NT2/D1 (cell line): ENCODE data around the gene HUS1.
"Not testable (repeated sequence)": the region's sequence is repeated elsewhere in the genome, so short reads cannot be mapped to it uniquely, and the experiment has no call there.

Experiments
- DNase-seq: peaks from one replicate; pipeline ENCODE4 v3.0.0-alpha.2; 2011; ENCODE audit warnings: low read depth, low spot score
- H3K27me3 ChIP-seq: 2 replicates; pipeline ENCODE4 v1.6.0; 2011; ENCODE audit warnings: mild to moderate bottlenecking; ENCODE audit not compliant: insufficient read length, insufficient read depth
- H3K36me3 ChIP-seq: 2 replicates; pipeline ENCODE4 v1.6.1; 2011; ENCODE audit warnings: mild to moderate bottlenecking, low read length, mixed read lengths; ENCODE audit not compliant: insufficient read depth, insufficient read length
- H3K4me1 ChIP-seq: 2 replicates; pipeline ENCODE4 v1.5.1; 2011; ENCODE audit not compliant: insufficient read depth, insufficient read length
- H3K4me3 ChIP-seq: 2 replicates; pipeline ENCODE4 v1.5.1; 2011; ENCODE audit warnings: low read depth; ENCODE audit not compliant: insufficient read length
- H3K9ac ChIP-seq: 2 replicates; pipeline ENCODE4 v1.6.0; 2011; ENCODE audit warnings: low read depth; ENCODE audit not compliant: insufficient read length
- H3K9me3 ChIP-seq: 2 replicates; pipeline ENCODE4 v1.5.1; 2011; ENCODE audit warnings: mild to moderate bottlenecking, low read length; ENCODE audit not compliant: insufficient read depth
- SUZ12 ChIP-seq: IDR thresholded peaks from 2 replicates; pipeline ENCODE4 v1.6.1; 2011; ENCODE audit not compliant: insufficient read length, insufficient read depth; ENCODE audit errors: extremely low read depth
- YY1 ChIP-seq: IDR thresholded peaks from 2 replicates; pipeline ENCODE4 v1.6.1; 2011; ENCODE audit not compliant: insufficient read length, insufficient read depth
- ZNF274 ChIP-seq: IDR thresholded peaks from 2 replicates; pipeline ENCODE4 v1.6.1; 2011; ENCODE audit warnings: mild to moderate bottlenecking, low read depth, low read length

The HUS1 gene

DNA sequence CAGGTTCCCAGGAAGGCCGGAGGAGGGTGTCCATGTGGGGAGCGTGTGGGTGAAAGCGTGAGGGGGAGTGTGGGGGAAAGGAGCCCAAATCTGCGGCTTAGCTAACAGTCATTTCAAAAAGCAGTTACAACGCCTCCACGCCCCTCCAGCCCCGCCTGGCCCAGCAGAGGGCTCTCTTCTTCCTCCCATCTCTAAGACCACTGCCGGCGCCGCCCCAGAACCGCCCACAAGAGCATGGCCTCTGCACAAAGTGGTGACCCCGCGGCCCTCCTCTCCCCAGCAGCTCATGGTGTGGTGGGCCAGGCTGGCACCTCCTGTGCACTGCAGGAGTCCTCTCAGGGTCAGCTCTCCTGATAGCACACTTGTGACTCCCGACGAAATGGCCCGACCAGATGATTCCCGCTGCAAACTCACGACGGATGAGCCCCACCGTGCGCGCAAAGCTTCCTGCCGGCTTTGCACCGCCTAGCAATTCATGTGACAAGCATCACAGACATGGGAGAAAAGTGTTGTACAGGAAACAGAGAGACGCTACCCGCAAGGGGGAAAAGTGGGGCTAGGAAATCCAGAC, 12.4 kb upstream of the HUS1 start:
- TF ChIP-seq ZNF274: no peak
- TF ChIP-seq YY1: peak; percentile 10
- Histone ChIP-seq H3K4me3 (peak overlapping the region; percentile 51), H3K36me3 (no peaks in the 10 kb centered on the region), H3K4me1 (peaks cover 3% of the 10 kb centered on the region), H3K9ac (peak overlapping the region; percentile 82), H3K9me3 (no peaks in the 10 kb centered on the region; the same call in 1 of the 2 replicates), H3K27me3 (no peaks in the 10 kb centered on the region)
- DNase-seq: peak; percentile 80

- Histone ChIP-seq H3K36me3 (no peaks in the 10 kb centered on the region), H3K9me3 (no peaks in the 10 kb centered on the region; the same call in 1 of the 2 replicates), H3K4me1 (peaks cover 3% of the 10 kb centered on the region), H3K27me3 (no peaks in the 10 kb centered on the region), H3K9ac (peak overlapping the region; percentile 71), H3K4me3 (peak overlapping the region; percentile 51)
- DNase-seq: no peak
- TF ChIP-seq YY1 (no peak), SUZ12 (no peak), ZNF274 (no peak)
These were observed 11.9 kb upstream of the HUS1 start for GRCh38 chr7:47991270-47991669.

DNA sequence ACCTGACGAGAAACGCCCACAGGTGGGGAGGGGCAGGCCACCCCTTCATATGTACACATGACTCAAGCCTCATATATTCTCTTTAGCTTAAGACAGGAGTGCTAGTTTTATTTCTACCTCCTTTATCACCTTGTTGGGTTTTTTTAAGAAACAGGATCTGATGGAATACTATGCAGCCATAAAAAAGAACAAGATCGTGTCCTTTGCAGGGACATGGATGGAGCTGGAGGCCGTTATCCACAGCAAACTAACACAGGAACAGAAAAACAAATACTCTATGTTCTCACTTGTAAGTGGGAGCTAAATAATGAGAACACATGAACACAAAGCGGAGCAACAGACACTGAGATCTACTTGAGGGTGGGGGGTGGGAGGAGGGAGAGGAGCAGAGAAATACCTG, 11.2 kb upstream of the HUS1 start:
- TF ChIP-seq ZNF274: no peak
- TF ChIP-seq YY1: no peak
- TF ChIP-seq SUZ12: no peak
- Histone ChIP-seq H3K36me3 (no peaks in the 10 kb centered on the region), H3K9me3 (no peaks in the 10 kb centered on the region; the same call in 1 of the 2 replicates), H3K27me3 (no peaks in the 10 kb centered on the region), H3K4me1 (peaks cover 3% of the 10 kb centered on the region), H3K4me3 (no peak overlapping the region), H3K9ac (no peak overlapping the region)
- no peak for DNase-seq

DNA sequence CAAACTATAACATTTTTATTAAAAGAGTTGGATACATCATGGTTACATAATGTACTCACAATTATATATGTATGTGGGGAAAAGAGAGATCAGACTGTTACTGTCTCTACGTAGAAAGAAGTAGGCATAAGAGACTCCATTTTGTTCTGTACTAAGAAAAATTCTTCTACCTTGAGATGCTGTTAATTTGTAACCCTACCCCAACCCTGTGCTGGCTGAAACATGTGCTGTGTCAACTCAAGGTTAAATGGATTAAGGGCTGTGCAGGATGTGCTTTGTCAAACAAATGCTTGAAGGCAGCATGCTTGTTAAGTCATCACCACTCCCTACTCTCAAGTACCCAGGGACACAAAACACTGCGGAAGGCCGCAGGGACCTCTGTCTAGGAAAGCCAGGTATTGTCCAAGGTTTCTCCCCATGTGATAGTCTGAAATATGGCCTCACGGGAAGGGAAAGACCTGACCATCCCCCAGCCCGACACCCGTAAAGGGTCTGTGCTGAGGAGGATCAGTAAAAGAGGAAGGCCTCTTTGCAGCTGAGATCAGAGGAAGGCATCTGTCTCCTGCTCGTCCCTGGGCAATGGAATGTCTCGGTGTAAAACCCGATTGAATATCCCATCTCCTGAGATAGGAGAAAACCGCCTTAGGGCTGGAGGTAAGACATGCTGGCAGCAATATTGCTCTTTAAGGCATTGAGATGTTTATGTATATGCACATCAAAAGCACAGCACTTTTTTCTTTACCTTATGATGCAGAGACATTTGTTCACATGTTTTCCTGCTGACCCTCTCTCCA, 10.4 kb upstream of the HUS1 start:
- H3K36me3 ChIP-seq, H3K4me3 ChIP-seq, H3K9ac ChIP-seq, H3K9me3 ChIP-seq, H3K4me1 ChIP-seq, H3K27me3 ChIP-seq: not testable (repeated sequence)
- peak; percentile 72 for DNase-seq

GRCh38 chr7:47988496-47989386, 9.3 kb upstream of the HUS1 start:
- Histone ChIP-seq H3K4me1 (peaks cover 3% of the 10 kb centered on the region), H3K4me3 (no peak overlapping the region), H3K36me3 (no peaks in the 10 kb centered on the region), H3K27me3 (no peaks in the 10 kb centered on the region), H3K9ac (no peak overlapping the region), H3K9me3 (no peaks in the 10 kb centered on the region; the same call in 1 of the 2 replicates)
- DNase-seq: no peak
- no peak for TF ChIP-seq ZNF274
- TF ChIP-seq SUZ12: no peak
- no peak for TF ChIP-seq YY1

DNA sequence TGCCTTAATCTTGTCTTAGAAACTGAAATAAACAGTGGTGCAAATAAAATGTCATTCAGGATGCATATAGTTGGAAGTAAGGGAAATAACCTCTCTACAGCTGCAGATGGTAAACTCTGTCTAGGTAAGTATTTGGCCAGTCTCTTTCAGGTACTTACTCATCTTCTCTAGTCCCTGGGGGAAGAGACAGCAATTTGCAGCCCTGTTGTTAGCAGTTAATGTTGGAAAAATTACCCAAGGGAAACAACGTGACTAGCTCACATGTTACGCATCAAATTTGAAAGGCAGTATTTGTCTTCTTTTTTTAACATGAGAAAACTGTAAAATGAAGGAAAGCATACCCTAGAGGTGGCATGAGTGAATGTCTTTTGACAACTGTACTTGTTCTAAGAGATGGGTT, 3.2 kb upstream of the HUS1 start:
- H3K4me1 ChIP-seq: no peaks in the 10 kb centered on the region
- H3K9me3 ChIP-seq: no peaks in the 10 kb centered on the region
- H3K4me3 ChIP-seq: no peak overlapping the region
- no peak for DNase-seq
- H3K36me3 ChIP-seq: peaks cover 9% of the 10 kb centered on the region
- H3K9ac ChIP-seq: no peak overlapping the region
- H3K27me3 ChIP-seq: no peaks in the 10 kb centered on the region
- TF ChIP-seq SUZ12 (no peak), YY1 (no peak), ZNF274 (no peak)

DNA sequence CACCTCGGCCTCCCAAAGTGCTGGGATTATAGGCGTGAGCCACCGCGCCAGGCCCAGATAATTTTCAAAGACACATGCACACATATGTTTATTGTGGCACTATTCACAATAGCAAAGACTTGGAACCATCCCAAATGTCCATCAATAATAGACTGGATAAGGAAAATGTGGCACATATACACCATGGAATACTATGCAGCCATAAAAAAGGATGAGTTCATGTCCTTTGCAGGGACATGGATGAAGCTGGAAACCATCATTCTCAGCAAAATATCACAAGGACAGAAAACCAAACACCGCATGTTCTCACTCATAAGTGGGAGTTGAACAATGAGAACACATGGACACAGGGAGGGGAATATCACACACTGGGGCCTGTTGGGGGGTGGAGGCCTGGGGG, 1.2 kb upstream of the HUS1 start:
- H3K27me3 ChIP-seq, H3K4me3 ChIP-seq, DNase-seq, H3K4me1 ChIP-seq, H3K9me3 ChIP-seq, H3K9ac ChIP-seq: not testable (repeated sequence)
- peaks cover 29% of the 10 kb centered on the region for H3K36me3 ChIP-seq
